Measurements from ENCODE around the gene LOXHD1.

Gene LOXHD1

GRCh38 chr18:46469186-46469915 is 187.7 kb downstream of the LOXHD1 start:
- TF ChIP-seq GATA2 (IDR thresholded peaks at IDR 0.05; ENCODE audit: low read depth, low read length) = no peak
- TF ChIP-seq GATA3 (IDR thresholded peaks at IDR 0.05; ENCODE audit: low read depth, low read length) = no peak

DNA sequence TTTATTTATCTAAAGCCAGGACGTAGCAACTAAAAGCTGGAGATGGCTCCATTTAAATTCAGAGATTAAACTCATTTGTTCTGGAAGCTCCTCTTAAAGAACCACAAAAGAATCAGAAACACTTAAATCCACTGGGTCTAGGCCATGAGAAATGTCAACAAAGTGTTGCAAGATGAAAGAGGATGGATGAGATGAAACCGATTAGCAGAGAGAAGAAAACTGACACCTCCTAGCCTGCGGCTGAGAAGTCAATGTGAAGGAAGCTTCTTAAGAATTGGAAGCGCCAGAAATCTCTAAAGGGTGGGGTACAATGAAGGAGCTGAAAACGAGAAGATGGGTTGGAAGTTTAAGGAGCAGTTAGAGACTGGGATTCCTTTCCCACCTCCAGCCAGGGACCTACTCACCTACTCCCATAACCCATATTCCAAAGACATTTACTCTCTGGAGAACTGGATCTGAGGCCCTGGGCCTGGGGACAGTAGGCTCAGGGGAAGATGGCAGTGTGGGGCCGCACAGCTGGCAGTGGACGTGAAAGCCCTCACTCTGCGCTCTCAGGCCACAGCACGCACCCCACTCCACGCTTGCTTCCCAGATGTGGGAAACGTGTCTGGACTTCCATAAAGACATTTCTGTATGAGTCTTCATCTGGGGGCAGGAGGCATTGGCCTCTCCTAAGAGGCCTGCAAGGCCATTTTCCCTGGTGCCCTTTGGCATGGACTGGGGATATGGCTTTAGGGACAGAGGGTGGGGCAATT is 188.4 kb downstream of the LOXHD1 start:
- TF ChIP-seq GATA3 (IDR thresholded peaks at IDR 0.05; ENCODE audit: low read depth, low read length) (no peak), GATA2 (IDR thresholded peaks at IDR 0.05; ENCODE audit: low read depth, low read length) (no peak)

DNA sequence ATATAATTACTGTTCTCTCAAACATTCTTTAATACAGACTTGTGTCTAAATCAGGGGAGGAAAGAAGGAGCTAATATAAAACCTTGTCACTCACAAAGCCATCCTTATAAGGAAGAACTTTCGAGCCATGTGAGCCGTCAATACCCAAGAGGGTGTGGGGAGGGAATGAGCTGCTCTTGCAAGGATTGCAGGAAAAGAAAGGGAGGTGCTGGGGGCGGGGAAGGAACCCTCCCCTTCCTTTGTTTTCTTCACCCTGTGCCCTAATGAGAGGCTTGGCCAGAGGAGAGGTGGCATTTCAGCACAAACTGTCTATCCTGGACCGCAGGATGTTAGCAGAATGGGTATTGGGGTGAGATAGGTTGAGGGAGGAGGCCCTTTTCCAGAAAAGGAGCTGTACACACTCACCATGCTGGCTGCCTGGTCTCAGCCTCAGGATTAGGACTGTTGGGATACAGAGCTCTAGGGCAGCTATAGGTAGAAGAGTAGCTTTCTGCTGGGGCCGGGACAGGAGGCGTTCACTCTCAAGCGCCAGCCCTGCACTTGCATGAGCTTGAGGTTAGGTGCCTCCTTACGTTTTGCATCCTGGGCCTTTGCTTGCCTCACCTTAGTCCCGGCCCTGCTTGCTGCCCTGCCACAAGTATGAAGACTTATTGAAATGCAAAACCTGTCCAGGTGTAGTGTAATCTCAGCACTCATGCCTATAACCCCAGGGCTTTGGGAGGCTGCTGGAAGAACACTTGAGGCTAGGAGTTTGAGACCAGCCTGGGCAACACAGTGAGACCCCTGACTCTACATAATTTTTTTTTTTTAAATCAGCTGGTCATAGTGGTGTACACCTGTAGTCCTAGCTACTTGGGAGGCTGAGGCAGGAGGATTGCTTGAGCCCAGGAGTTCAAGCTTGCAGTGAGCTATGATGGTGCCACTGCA is 190.5 kb downstream of the LOXHD1 start:
- TF ChIP-seq GATA3 (IDR thresholded peaks at IDR 0.05; ENCODE audit: low read depth, low read length) (no peak), GATA2 (IDR thresholded peaks at IDR 0.05; ENCODE audit: low read depth, low read length) (no peak)

GRCh38 chr18:46464926-46465655 is 191.9 kb downstream of the LOXHD1 start:
- TF ChIP-seq GATA2 (IDR thresholded peaks at IDR 0.05; ENCODE audit: low read depth, low read length) (no peak), GATA3 (IDR thresholded peaks at IDR 0.05; ENCODE audit: low read depth, low read length) (no peak)

GRCh38 chr18:46462523-46462922 is 194.5 kb downstream of the LOXHD1 start:
- TF ChIP-seq GATA2 (IDR thresholded peaks at IDR 0.05; ENCODE audit: low read depth, low read length) (no peak), GATA3 (IDR thresholded peaks at IDR 0.05; ENCODE audit: low read depth, low read length) (no peak)

- no peak for TF ChIP-seq GATA3 (IDR thresholded peaks at IDR 0.05; ENCODE audit: low read depth, low read length)
- no peak for TF ChIP-seq GATA2 (IDR thresholded peaks at IDR 0.05; ENCODE audit: low read depth, low read length)
Measured at GRCh38 chr18:46461993-46462392, 195.0 kb downstream of the LOXHD1 start.

- TF ChIP-seq GATA3 (IDR thresholded peaks at IDR 0.05; ENCODE audit: low read depth, low read length) (no peak), GATA2 (IDR thresholded peaks at IDR 0.05; ENCODE audit: low read depth, low read length) (no peak)
Measured at GRCh38 chr18:46460754-46461153, 196.3 kb downstream of the LOXHD1 start.

DNA sequence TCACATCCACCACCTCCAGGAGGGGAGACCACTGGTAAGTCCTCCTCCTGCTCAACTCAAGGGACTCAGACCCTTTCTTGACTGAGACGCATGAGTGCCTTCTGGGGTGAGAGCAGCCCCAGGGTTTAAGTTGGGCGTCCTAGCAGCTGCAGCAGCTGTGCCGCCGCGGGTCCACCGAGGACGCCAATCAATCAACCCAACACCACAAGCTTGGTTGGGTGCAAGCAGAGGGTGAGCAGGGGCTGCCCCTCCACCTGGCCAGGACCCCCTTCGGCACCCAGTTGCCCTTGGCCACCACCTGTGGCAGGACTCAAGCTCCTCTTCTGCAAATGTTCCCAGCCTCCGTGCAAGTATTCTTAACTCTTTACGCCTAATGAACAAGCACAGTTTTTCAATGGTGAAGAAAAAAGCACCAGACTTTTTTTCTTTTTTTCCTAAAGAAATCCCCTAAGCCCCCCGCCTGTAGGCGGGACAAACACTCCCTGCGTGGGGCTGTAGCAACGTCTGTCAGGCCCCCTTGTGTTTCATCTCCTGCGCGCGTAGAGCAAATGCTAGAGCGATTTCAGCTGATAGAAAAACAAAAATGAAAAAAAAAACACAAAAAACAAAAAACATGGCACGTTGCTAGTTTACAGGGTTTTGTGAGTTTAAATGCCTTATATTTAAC is 197.1 kb downstream of the LOXHD1 start:
- TF ChIP-seq GATA3 (IDR thresholded peaks at IDR 0.05; ENCODE audit: low read depth, low read length) = no peak
- TF ChIP-seq GATA2 (IDR thresholded peaks at IDR 0.05; ENCODE audit: low read depth, low read length) = no peak

DNA sequence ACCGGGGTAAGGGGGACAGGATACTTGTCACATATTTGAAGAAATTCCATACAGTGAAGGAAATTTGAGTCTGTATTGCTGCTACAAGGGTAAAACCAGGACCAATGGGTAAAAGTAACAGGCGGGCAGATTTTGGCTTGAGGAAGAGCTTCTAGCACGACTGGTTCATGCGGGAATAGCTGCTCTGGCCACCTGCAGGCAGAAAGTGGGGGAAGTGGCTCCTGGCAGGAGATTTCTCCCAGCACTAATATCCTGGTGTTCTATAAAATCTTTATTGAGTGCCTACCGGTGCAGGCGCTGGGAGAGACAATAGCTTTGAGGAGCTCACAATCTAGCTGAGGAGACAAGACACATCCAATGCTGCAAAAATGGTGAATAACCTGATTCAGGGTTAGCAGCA is 198.5 kb downstream of the LOXHD1 start:
- TF ChIP-seq GATA2 (IDR thresholded peaks at IDR 0.05; ENCODE audit: low read depth, low read length) = no peak
- no peak for TF ChIP-seq GATA3 (IDR thresholded peaks at IDR 0.05; ENCODE audit: low read depth, low read length)

DNA sequence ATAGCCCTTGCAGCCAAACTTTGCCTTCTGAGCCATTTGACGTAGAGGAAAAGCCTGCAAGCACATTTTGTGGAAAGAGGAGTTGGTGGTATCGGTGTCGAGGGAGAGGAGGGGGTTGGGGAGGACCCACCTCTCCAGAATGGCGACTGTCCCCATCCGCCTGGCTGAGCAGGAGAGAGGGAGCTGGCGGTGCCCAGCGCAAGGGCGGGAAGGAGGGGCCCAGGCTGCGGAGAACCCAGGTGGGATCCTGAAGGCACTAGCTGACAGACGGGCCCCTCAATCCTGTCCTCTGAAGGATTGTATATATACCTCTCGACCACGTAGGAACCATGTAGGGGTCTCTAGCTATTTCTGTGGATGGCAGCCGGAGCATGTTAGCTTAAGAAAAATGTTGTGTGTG is 200.3 kb downstream of the LOXHD1 start:
- no peak for TF ChIP-seq GATA2 (IDR thresholded peaks at IDR 0.05; ENCODE audit: low read depth, low read length)
- TF ChIP-seq GATA3 (IDR thresholded peaks at IDR 0.05; ENCODE audit: low read depth, low read length) = no peak

- TF ChIP-seq GATA3 (IDR thresholded peaks at IDR 0.05; ENCODE audit: low read depth, low read length) (no peak), GATA2 (IDR thresholded peaks at IDR 0.05; ENCODE audit: low read depth, low read length) (no peak)
Measured at GRCh38 chr18:46452820-46453219, 204.2 kb downstream of the LOXHD1 start.

- TF ChIP-seq GATA3 (IDR thresholded peaks at IDR 0.05; ENCODE audit: low read depth, low read length) = no peak
- no peak for TF ChIP-seq GATA2 (IDR thresholded peaks at IDR 0.05; ENCODE audit: low read depth, low read length)
Measured at GRCh38 chr18:46449499-46449898, 207.5 kb downstream of the LOXHD1 start.

GRCh38 chr18:46449033-46449432 is 208.0 kb downstream of the LOXHD1 start:
- TF ChIP-seq GATA3 (IDR thresholded peaks at IDR 0.05; ENCODE audit: low read depth, low read length) (no peak), GATA2 (IDR thresholded peaks at IDR 0.05; ENCODE audit: low read depth, low read length) (no peak)

Data from SH-SY5Y (cell line).